Mesendoderm (in vitro differentiated cells): Measurements from ENCODE around the gene PBX2.
"Not testable (repeated sequence)": the region's sequence is repeated elsewhere in the genome, so short reads cannot be mapped to it uniquely, and the experiment has no call there.

ENCODE experiments used
- DNase-seq: peaks from one replicate; pipeline ENCODE4 v3.0.0; 2013
- H2AK5ac ChIP-seq: 2 replicates; pipeline ENCODE4 v1.6.1; 2013; ENCODE audit warnings: low read length, inconsistent platforms
- H2BK120ac ChIP-seq: 2 replicates; pipeline ENCODE4 v1.6.1; 2013; ENCODE audit warnings: low read depth, mild to moderate bottlenecking, low read length, moderate library complexity, mixed read lengths
- H2BK15ac ChIP-seq: replicated peaks from 2 replicates; pipeline ENCODE4 v1.6.1; 2013; ENCODE audit warnings: low read depth, mild to moderate bottlenecking, moderate library complexity
- H2BK5ac ChIP-seq: 2 replicates; pipeline ENCODE4 v1.6.1; 2013; ENCODE audit warnings: low read length, inconsistent platforms
- H3K18ac ChIP-seq: 2 replicates; pipeline ENCODE4 v1.6.1; 2013; ENCODE audit warnings: mild to moderate bottlenecking, low read length, mixed read lengths
- H3K23ac ChIP-seq: one replicate; pipeline ENCODE4 v1.6.1; 2013; ENCODE audit warnings: low read length
- H3K27ac ChIP-seq: 2 replicates; pipeline ENCODE4 v1.5.1; 2013; ENCODE audit warnings: low read depth, mild to moderate bottlenecking, inconsistent platforms, low read length, moderate library complexity
- H3K27me3 ChIP-seq: 2 replicates; pipeline ENCODE4 v1.6.1; 2013; ENCODE audit warnings: low read length, control low read depth, mild to moderate bottlenecking, inconsistent platforms; ENCODE audit not compliant: insufficient read depth, poor library complexity
- H3K36me3 ChIP-seq: 2 replicates; pipeline ENCODE4 v1.6.1; 2013; ENCODE audit warnings: low read length, inconsistent platforms; ENCODE audit not compliant: control insufficient read depth, insufficient read depth
- H3K4ac ChIP-seq: one replicate; pipeline ENCODE4 v1.6.1; 2013; ENCODE audit warnings: low read depth, mild to moderate bottlenecking, low read length, moderate library complexity
- H3K4me1 ChIP-seq: 2 replicates; pipeline ENCODE4 v1.6.1; 2013; ENCODE audit warnings: low read depth, low read length, inconsistent platforms; ENCODE audit not compliant: control insufficient read depth
- H3K4me2 ChIP-seq: 2 replicates; pipeline ENCODE4 v1.6.1; 2013; ENCODE audit warnings: low read length
- H3K4me3 ChIP-seq: 2 replicates; pipeline ENCODE4 v1.5.1; 2013; ENCODE audit warnings: mild to moderate bottlenecking, low read length
- H3K56ac ChIP-seq: one replicate; pipeline ENCODE4 v1.6.1; 2013; ENCODE audit warnings: low read length
- H3K79me1 ChIP-seq: 2 replicates; pipeline ENCODE4 v1.6.1; 2013; ENCODE audit warnings: low read length, inconsistent platforms
- H3K79me2 ChIP-seq: 2 replicates; pipeline ENCODE4 v1.6.1; 2013; ENCODE audit warnings: mild to moderate bottlenecking, low read length; ENCODE audit not compliant: control insufficient read depth, insufficient read depth
- H3K9ac ChIP-seq: 2 replicates; pipeline ENCODE4 v1.6.1; 2013; ENCODE audit warnings: low read length, inconsistent platforms
- H4K5ac ChIP-seq: one replicate; pipeline ENCODE4 v1.6.1; 2013; ENCODE audit warnings: low read length
- H4K8ac ChIP-seq: one replicate; pipeline ENCODE4 v1.6.1; 2013; ENCODE audit warnings: low read depth, mild to moderate bottlenecking, control low read depth, low read length, moderate library complexity
- WGBS: extraction: QIAGEN DNeasy Blood & Tissue Kit; methylation state at CpG from one replicate; pipeline ENCODE4 v1.1.7; 2013; ENCODE audit warnings: low lambda C conversion rate, missing lambda C conversion rate; ENCODE audit not compliant: insufficient coverage; ENCODE audit errors: extremely low coverage; 5-methylcytosine and 5-hydroxymethylcytosine counted together

Gene PBX2

GRCh38 chr6:32187725-32188380 lies 2.1 kb downstream of the PBX2 start:
- H2BK15ac ChIP-seq, H2BK5ac ChIP-seq, H4K5ac ChIP-seq, H4K8ac ChIP-seq, H3K27me3 ChIP-seq, H3K4me3 ChIP-seq, H2BK120ac ChIP-seq, H3K56ac ChIP-seq, H3K27ac ChIP-seq, H3K23ac ChIP-seq, H3K18ac ChIP-seq, H3K36me3 ChIP-seq, H3K9ac ChIP-seq, DNase-seq, H2AK5ac ChIP-seq, H3K4me2 ChIP-seq, H3K4ac ChIP-seq: not testable (repeated sequence)
- peaks cover 12% of the 10 kb centered on the region for H3K4me1 ChIP-seq
- peaks cover 13% of the 10 kb centered on the region for H3K79me2 ChIP-seq
- H3K79me1 ChIP-seq, result peaks cover 12% of the 10 kb centered on the region
- WGBS, result no CpG with 5 or more reads among the region's 18 CpGs

DNA sequence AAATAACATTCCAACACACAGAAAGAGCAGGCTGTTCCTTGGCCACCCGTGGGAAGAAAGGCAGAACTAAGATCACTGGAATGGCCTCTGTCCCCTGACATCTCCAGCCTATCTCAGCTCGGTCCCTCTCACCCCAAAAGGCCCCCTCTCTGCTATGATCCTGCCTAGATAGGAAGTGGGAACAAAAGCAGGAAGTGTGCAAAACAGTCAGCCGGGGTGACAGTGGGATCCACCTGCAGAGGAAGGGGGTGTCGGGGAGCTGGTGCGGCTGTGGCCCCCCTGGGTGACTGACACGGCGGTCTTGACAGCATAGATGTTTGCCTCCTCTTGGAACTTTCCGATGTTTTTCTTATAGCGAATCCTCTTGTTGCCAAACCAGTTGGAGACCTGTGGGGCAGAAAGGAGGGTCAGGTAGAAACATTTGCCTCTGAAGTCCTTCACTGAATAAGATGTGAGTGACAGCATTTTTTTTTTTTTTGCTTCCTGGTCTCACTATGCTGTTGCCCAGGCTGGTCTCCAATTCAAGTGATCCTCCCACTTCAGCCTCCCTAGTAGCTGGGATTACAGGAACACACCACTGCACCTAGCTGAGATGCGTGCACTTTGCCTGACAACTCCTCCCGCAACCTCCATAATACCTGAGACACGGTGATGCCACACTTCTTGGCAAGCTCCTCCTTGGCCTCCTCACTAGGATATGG lies 2.8 kb downstream of the PBX2 start:
- Histone ChIP-seq H3K56ac (no peak overlapping the region), H3K23ac (no peak overlapping the region), H2AK5ac (no peak overlapping the region), H3K4me2 (no peak overlapping the region), H3K27me3 (no peaks in the 10 kb centered on the region), H3K4me1 (peaks cover 9% of the 10 kb centered on the region), H3K79me2 (peaks cover 13% of the 10 kb centered on the region), H2BK5ac (no peak overlapping the region), H2BK120ac (no peak overlapping the region), H3K4ac (no peak overlapping the region), H3K4me3 (no peak overlapping the region), H3K9ac (no peak overlapping the region), H3K79me1 (peaks cover 11% of the 10 kb centered on the region), H3K27ac (no peak overlapping the region), H4K5ac (no peak overlapping the region), H2BK15ac (no peak overlapping the region), H4K8ac (no peak overlapping the region), H3K18ac (no peak overlapping the region), H3K36me3 (peaks cover 7% of the 10 kb centered on the region)
- no peak for DNase-seq
- whole genome bisulfite sequencing, result no CpG with 5 or more reads among the region's 12 CpGs

DNA sequence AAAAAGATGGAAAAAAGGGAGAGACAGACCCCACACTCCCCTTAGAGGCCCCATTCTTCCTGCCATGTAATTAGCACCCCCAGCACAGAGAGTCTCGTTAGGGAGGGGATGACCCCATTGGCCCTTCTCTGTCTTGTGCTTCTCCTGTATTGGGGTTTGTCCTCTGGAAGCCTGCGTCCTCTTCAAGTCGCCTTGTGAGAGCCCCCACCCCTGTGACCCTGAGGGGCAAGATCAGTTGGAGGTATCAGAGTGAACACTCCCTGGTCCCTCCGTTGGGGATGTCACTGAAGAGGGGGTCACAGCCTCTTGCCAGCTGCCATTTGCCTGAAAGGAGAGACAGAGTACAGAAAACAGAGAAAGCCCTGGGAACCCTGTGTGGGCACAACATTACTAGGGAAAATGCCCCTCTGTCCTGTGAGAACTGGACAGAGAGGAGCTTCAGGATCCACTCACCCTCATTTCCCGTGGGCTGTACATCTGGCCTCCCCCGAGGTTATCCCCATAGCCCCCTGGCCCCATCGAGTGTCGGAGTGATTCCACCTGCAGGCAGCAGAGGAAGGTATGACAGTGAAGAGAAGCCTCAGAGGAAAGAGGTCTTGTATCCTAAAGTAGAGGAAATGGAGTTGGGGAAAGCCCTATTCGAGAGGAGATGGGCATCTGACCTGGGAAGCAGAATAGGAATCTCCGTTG lies 3.7 kb downstream of the PBX2 start:
- H3K79me2 ChIP-seq, result peaks cover 13% of the 10 kb centered on the region
- H3K23ac ChIP-seq, H3K79me1 ChIP-seq, H2BK15ac ChIP-seq, H3K18ac ChIP-seq, H3K4me3 ChIP-seq, H3K4me1 ChIP-seq, H3K4me2 ChIP-seq, H4K5ac ChIP-seq, DNase-seq, H2BK5ac ChIP-seq, H3K4ac ChIP-seq, H3K9ac ChIP-seq, H3K36me3 ChIP-seq, H3K56ac ChIP-seq, H2AK5ac ChIP-seq, H2BK120ac ChIP-seq, H3K27me3 ChIP-seq, H3K27ac ChIP-seq, H4K8ac ChIP-seq: not testable (repeated sequence)
- WGBS, result no CpG with 5 or more reads among the region's 10 CpGs

DNA sequence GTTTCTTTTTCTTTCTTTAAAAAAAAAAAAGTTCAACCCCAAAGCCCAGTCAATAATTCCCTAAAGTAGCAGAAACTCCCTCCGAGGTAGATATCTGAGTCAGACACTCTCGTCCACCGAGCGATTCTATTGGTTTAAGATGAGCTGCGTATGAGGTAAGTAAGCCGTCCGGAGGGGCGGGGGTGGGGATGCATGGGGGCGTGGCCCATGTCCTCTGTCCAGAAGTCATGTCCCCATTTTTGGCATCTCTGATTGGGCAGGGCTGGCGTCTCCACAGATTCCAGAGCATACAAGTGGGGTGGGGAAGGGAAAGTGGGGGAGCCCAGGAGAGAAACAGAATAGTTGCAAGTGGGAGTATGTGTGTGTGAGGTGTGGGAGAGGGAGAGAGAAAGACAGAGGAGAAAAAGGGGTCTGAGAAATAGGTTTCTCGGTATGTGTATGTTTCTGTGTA lies 4.3 kb downstream of the PBX2 start:
- H3K4ac ChIP-seq, H2AK5ac ChIP-seq, H3K27ac ChIP-seq, H3K36me3 ChIP-seq, H3K9ac ChIP-seq, H4K8ac ChIP-seq, H3K4me1 ChIP-seq, H3K27me3 ChIP-seq, H2BK120ac ChIP-seq, H3K4me2 ChIP-seq, H3K23ac ChIP-seq, H2BK15ac ChIP-seq, H3K56ac ChIP-seq, H4K5ac ChIP-seq, H3K18ac ChIP-seq, H2BK5ac ChIP-seq, H3K4me3 ChIP-seq, H3K79me1 ChIP-seq: not testable (repeated sequence)
- DNase-seq, result peak; percentile 86
- WGBS, result no CpG with 5 or more reads among the region's 11 CpGs
- peaks cover 13% of the 10 kb centered on the region for H3K79me2 ChIP-seq

DNA sequence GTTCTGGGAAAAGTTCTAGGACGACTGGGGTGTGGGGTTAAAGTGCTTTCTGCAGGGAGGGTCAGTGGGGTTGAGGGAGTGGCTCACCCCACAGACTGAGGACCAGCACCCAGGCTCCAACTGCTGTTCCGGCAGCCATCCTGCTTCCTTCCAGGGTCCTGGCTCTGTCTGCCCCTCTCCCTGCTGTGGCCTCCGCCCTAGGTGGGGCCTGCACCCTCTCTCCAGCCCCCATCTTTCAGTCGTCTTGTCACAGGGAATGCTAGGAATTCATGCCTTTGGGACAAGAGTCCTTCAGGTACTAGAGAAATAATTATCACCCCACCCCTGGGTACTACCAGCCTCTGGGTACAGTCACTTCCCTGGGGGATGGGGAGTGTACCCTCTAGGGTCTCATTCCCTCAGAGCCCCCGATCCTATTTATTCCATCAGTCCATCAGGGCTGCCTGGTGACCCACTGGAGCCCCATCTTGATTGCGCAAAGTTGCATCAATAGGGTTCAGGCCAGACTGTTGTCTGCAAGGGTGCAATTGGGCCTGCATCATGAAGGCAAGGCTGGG lies 5.8 kb downstream of the PBX2 start, which contains the start of gene AGER:
Gene AGER, minus strand, starts transcription at position 170 of the 557 bp plus-strand sequence. Its CDS starts 31 bp downstream, at position 139.
- Histone ChIP-seq H3K27ac (no peak within 1 kb of the TSS), H3K27me3 (no peaks in the 10 kb centered on the region), H4K5ac (no peak within 1 kb of the TSS), H2BK15ac (no peak within 1 kb of the TSS), H3K4me2 (no peak within 1 kb of the TSS), H2BK5ac (no peak within 1 kb of the TSS), H3K9ac (no peak within 1 kb of the TSS), H3K4ac (no peak within 1 kb of the TSS), H3K4me1 (peaks cover 4% of the 10 kb centered on the region), H2BK120ac (no peak within 1 kb of the TSS), H3K79me2 (peaks cover 12% of the 10 kb centered on the region), H3K18ac (no peak within 1 kb of the TSS), H3K4me3 (no peak within 1 kb of the TSS), H3K79me1 (peaks cover 10% of the 10 kb centered on the region), H3K23ac (no peak within 1 kb of the TSS), H4K8ac (no peak within 1 kb of the TSS), H3K36me3 (peaks cover 8% of the 10 kb centered on the region), H2AK5ac (no peak within 1 kb of the TSS), H3K56ac (peak within 1 kb of the TSS; percentile 44)
- DNase-seq, result no peak
- no CpG with 5 or more reads among the region's 6 CpGs for WGBS
